OCI-LY7 (cell line): ENCODE data around the gene GSC2. TPM values are rescaled to one million over a fixed set of nuclear protein-coding genes. Genes with fewer than 3 reads are reported as not detected.

Experiments
- BruUV-seq: library from RNA; stranded (reverse); fragments of 400-500 nt; replicated peaks from 2 replicates; lab custom pipeline; 2021; lab: Mats Ljungman, UMichigan
- CTCF ChIA-PET: fragments of 300-600 bp; sonication (Branson Sonifier 250); formaldehyde crosslinking; loops from one replicate; lab custom pipeline; 2022; ENCODE audit warnings: antibody characterized with exemption; ENCODE audit not compliant: unreplicated experiment; lab: Charles Lee
- POLR2A ChIA-PET: fragments of 300-600 bp; sonication (Branson Sonifier 250); formaldehyde crosslinking; loops from one replicate; lab custom pipeline; 2022; ENCODE audit warnings: antibody characterized with exemption; lab: Charles Lee
- DNase-seq: peaks from one replicate; pipeline ENCODE4 v3.0.0-alpha.2; 2015; ENCODE audit warnings: low spot score
- H2AFZ ChIP-seq: fragments of 200-600 bp; sonication (generic), shearing (Covaris generic); 2 replicates; pipeline ENCODE4 v1.6.1; 2014; ENCODE audit warnings: mild to moderate bottlenecking, antibody characterized with exemption, low read length, moderate library complexity
- H3K27ac ChIP-seq: fragments of 200-600 bp; sonication (generic); 2 replicates; pipeline ENCODE4 v1.5.1; 2014; ENCODE audit warnings: mixed run types, low read depth, mild to moderate bottlenecking, moderate library complexity, low read length, inconsistent platforms; ENCODE audit not compliant: poor library complexity, severe bottlenecking
- H3K36me3 ChIP-seq: fragments of 200-600 bp; sonication (generic); 2 replicates; pipeline ENCODE4 v1.6.1; 2014; ENCODE audit warnings: mild to moderate bottlenecking, antibody characterized with exemption, low read length, moderate library complexity, mixed read lengths; ENCODE audit not compliant: insufficient read depth
- H3K4me1 ChIP-seq: fragments of 200-600 bp; sonication (generic); 2 replicates; pipeline ENCODE4 v1.5.1; 2014; ENCODE audit warnings: mild to moderate bottlenecking, low read length; ENCODE audit not compliant: insufficient read depth, poor library complexity, severe bottlenecking
- H3K4me2 ChIP-seq: fragments of 200-600 bp; sonication (generic); 2 replicates; pipeline ENCODE4 v1.6.1; 2014; ENCODE audit warnings: mild to moderate bottlenecking, low read length
- H3K4me3 ChIP-seq: fragments of 200-600 bp; sonication (generic); 2 replicates; pipeline ENCODE4 v1.5.1; 2014; ENCODE audit warnings: mild to moderate bottlenecking, low read depth, low read length; ENCODE audit not compliant: poor library complexity, severe bottlenecking
- H3K79me2 ChIP-seq: fragments of 200-600 bp; sonication (generic); 2 replicates; pipeline ENCODE4 v1.6.1; 2016; ENCODE audit warnings: low read depth, mild to moderate bottlenecking, low read length, moderate library complexity, mixed read lengths; ENCODE audit not compliant: insufficient read depth
- H3K9me2 ChIP-seq: fragments of 200-600 bp; sonication (generic); 2 replicates; pipeline ENCODE4 v1.6.1; 2016; ENCODE audit warnings: mild to moderate bottlenecking, low read length, mixed read lengths; ENCODE audit not compliant: insufficient read depth
- H3K9me3 ChIP-seq: fragments of 200-600 bp; sonication (generic); 2 replicates; pipeline ENCODE4 v1.6.1; 2014; ENCODE audit warnings: mild to moderate bottlenecking, mixed run types, low read length, mixed read lengths
- H4K20me1 ChIP-seq: fragments of 200-600 bp; sonication (generic); 2 replicates; pipeline ENCODE4 v1.6.1; 2014; ENCODE audit warnings: mild to moderate bottlenecking, antibody characterized with exemption, low read length, moderate library complexity, mixed read lengths; ENCODE audit not compliant: insufficient read depth
- EZH2phosphoT487 ChIP-seq: fragments of 200-600 bp; sonication (generic); IDR thresholded peaks from 2 replicates; pipeline ENCODE4 v1.6.1; 2018; ENCODE audit warnings: low read depth, borderline replicate concordance, mild to moderate bottlenecking, mixed run types, antibody characterized with exemption, low read length, moderate library complexity, mixed read lengths
- intact Hi-C: fragments of 100-400 bp; cut with micrococcal nuclease; formaldehyde crosslinking; loops from one replicate; pipeline ENCODE4 v1.10.0; 2022; ENCODE audit not compliant: unreplicated experiment
- total RNA-seq, 2 experiments: library from RNA; depleted of rRNA in 1 of 2; stranded (reverse); fragments of >200 nt in 1 of 2; shearing (Covaris generic) in 1 of 2; gene quantifications; 2 replicates each; pipeline ENCODE4 v1.2.3, GENCODE V29; 2014 to 2022
- TF ChIP-seq, protein P1 (sequence below): fragments of 200-600 bp; sonication (generic); conservative IDR thresholded peaks from 2 replicates; pipeline ENCODE4 v1.5.1; 2014; ENCODE audit warnings: mild to moderate bottlenecking, antibody characterized with exemption, low read length, moderate library complexity, mixed read lengths

Gene GSC2
- total RNA-seq, 2 experiments from 2014 or later = not detected

DNA sequence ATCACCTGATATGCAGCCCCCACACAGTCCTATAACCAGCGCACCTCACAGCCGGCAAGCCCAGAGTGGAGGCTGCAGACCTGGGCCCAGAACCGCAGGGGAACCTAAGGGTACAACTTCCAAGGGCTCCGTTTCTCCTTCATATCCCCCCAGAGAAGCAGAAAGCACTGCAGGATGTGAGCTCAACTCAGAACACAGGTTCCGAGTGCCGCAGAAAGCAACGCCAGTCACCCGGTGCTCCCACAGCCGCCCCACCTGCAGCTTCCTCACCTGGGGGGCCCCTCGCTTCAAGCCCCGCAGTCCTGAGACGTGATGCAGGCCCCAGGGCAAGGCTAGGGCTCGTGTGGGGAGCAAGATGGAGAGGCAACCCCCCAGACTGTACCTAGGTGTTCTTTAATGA is 16.5 kb downstream of the GSC2 start:
- CTCF ChIA-PET = no interaction called here
- DNase-seq = no peak
- Histone ChIP-seq H2AFZ (no peak overlapping the region), H3K79me2 (no peaks in the 10 kb centered on the region), H3K4me3 (no peak overlapping the region), H3K36me3 (peaks cover 46% of the 10 kb centered on the region), H3K4me2 (no peak overlapping the region), H3K9me2 (no peaks in the 10 kb centered on the region), H3K9me3 (no peaks in the 10 kb centered on the region), H4K20me1 (no peaks in the 10 kb centered on the region), H3K4me1 (peaks cover 10% of the 10 kb centered on the region), H3K27ac (no peak overlapping the region)
- intact Hi-C loops = no loop called here
- BruUV-seq = no TSS peak
- POLR2A ChIA-PET = interaction anchor here (0.9 kb wide), 1 partner anchor 34 kb away, joined by 3 read pairs; no protein-coding TSS in a partner anchor
- TF ChIP-seq EZH2phosphoT487 = no peak
- TF ChIP-seq, protein P1, sequence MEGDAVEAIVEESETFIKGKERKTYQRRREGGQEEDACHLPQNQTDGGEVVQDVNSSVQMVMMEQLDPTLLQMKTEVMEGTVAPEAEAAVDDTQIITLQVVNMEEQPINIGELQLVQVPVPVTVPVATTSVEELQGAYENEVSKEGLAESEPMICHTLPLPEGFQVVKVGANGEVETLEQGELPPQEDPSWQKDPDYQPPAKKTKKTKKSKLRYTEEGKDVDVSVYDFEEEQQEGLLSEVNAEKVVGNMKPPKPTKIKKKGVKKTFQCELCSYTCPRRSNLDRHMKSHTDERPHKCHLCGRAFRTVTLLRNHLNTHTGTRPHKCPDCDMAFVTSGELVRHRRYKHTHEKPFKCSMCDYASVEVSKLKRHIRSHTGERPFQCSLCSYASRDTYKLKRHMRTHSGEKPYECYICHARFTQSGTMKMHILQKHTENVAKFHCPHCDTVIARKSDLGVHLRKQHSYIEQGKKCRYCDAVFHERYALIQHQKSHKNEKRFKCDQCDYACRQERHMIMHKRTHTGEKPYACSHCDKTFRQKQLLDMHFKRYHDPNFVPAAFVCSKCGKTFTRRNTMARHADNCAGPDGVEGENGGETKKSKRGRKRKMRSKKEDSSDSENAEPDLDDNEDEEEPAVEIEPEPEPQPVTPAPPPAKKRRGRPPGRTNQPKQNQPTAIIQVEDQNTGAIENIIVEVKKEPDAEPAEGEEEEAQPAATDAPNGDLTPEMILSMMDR = no peak

DNA sequence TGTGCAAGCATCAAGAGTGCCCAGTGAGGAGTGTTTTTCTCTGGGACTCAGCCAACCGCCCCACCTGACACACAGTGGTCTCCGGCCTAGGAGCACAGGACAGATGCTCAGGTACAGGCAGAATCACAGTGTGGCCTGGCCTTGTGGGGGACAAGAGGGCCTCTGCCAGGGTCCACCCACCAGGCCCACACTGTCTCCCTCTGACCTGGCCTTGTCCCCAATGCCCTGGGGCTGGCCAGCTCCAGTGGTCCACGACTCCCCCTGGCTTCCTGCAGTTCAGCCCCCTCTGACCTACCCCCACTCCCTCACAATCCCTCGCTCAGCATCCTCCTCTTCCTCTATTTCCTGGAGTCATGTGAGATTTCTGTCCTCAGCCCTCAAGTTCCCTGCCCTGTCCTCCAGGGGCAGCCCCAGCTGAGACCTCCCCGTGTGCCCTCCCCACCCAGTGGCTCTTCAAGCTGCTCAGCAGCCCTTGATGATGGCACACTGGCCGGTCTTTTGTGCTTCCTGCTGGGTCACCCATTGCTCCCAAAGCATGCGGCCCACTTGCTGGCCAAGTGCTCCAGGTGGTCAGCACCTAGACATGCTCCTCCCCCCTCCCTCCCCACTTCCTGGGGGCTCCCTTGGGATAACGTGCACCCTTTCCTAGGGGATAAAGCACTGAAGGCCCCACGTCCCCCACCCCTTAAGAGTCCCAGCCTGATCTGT is 17.2 kb downstream of the GSC2 start:
- H3K36me3 ChIP-seq = peaks cover 40% of the 10 kb centered on the region
- H3K9me3 ChIP-seq = no peaks in the 10 kb centered on the region
- no peak overlapping the region for H2AFZ ChIP-seq
- peaks cover 10% of the 10 kb centered on the region for H3K4me1 ChIP-seq
- H3K4me3 ChIP-seq = no peak overlapping the region
- H3K79me2 ChIP-seq = no peaks in the 10 kb centered on the region
- H3K27ac ChIP-seq = no peak overlapping the region
- TF ChIP-seq, protein P1 = no peak
- TF ChIP-seq EZH2phosphoT487 = no peak
- H3K9me2 ChIP-seq = no peaks in the 10 kb centered on the region
- no TSS peak for BruUV-seq
- DNase-seq = no peak
- CTCF ChIA-PET = no interaction called here
- no peaks in the 10 kb centered on the region for H4K20me1 ChIP-seq
- POLR2A ChIA-PET = interaction anchor here (0.9 kb wide), 1 partner anchor 34 kb away, joined by 3 read pairs; no protein-coding TSS in a partner anchor
- intact Hi-C loops = no loop called here
- H3K4me2 ChIP-seq = no peak overlapping the region

DNA sequence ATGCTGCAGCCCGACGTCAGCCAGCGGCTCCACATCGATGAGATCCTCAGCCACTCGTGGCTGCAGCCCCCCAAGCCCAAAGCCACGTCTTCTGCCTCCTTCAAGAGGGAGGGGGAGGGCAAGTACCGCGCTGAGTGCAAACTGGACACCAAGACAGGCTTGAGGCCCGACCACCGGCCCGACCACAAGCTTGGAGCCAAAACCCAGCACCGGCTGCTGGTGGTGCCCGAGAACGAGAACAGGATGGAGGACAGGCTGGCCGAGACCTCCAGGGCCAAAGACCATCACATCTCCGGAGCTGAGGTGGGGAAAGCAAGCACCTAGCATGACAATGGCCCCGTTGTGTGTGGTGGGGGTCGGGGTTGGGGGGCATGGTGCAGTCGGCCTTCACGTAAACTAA is 17.9 kb downstream of the GSC2 start:
- no peaks in the 10 kb centered on the region for H3K79me2 ChIP-seq
- POLR2A ChIA-PET = interaction anchor here (0.9 kb wide), 1 partner anchor 9 kb away, joined by 3 read pairs; no protein-coding TSS in a partner anchor
- TF ChIP-seq EZH2phosphoT487 = no peak
- TF ChIP-seq, protein P1 = no peak
- peaks cover 10% of the 10 kb centered on the region for H3K4me1 ChIP-seq
- no peaks in the 10 kb centered on the region for H3K9me3 ChIP-seq
- CTCF ChIA-PET = no interaction called here
- intact Hi-C loops = no loop called here
- H3K4me2 ChIP-seq = no peak overlapping the region
- H2AFZ ChIP-seq = no peak overlapping the region
- H3K4me3 ChIP-seq = no peak overlapping the region
- DNase-seq = no peak
- no peaks in the 10 kb centered on the region for H4K20me1 ChIP-seq
- H3K27ac ChIP-seq = no peak overlapping the region
- peaks cover 34% of the 10 kb centered on the region for H3K36me3 ChIP-seq
- no peaks in the 10 kb centered on the region for H3K9me2 ChIP-seq
- BruUV-seq = no TSS peak
